Measurements from ENCODE around the gene GDF10.

- TF ChIP-seq EZH2 (optimal IDR thresholded peaks at IDR 0.05; ENCODE audit: low read depth, low read length) (no peak), CTCF (IDR thresholded peaks at IDR 0.05; ENCODE audit: low read length) (no peak), EZH2phosphoT487 (IDR thresholded peaks at IDR 0.05; ENCODE audit: low read length) (no peak)
Measured at GRCh38 chr10:47344996-47345870, 45.2 kb downstream of the GDF10 start.
